ENCODE results near the gene ADGRL3.

The ADGRL3 gene

GRCh38 chr4:61478340-61478739, 278.2 kb downstream of the ADGRL3 start:
- Histone ChIP-seq H3K4me1 (ENCODE audit: insufficient read depth, low read length, severe bottlenecking) (no peaks in the 10 kb centered on the region), H3K4me2 (ENCODE audit: low read length) (no peak overlapping the region), H4K20me1 (ENCODE audit: insufficient read depth, low read length) (no peaks in the 10 kb centered on the region), H3K36me3 (ENCODE audit: insufficient read depth, low read length) (no peaks in the 10 kb centered on the region), H3K27me3 (ENCODE audit: insufficient read depth, low read length) (no peaks in the 10 kb centered on the region), H3K4me3 (ENCODE audit: low read depth, low read length, poor library complexity, severe bottlenecking) (no peak overlapping the region), H2AFZ (ENCODE audit: low read length) (no peak overlapping the region), H3K9me3 (ENCODE audit: low read length) (no peaks in the 10 kb centered on the region), H3K9ac (ENCODE audit: low read length) (no peak overlapping the region), H3F3A (ENCODE audit: insufficient read depth, low read length) (no peaks in the 10 kb centered on the region), H3K27ac (ENCODE audit: low read depth, low read length, poor library complexity, severe bottlenecking) (no peak overlapping the region), H3K9me2 (ENCODE audit: low read depth, low read length) (no peaks in the 10 kb centered on the region), H3K79me2 (ENCODE audit: insufficient read depth, low read length) (no peaks in the 10 kb centered on the region)
- TF ChIP-seq CTCF (IDR thresholded peaks at IDR 0.05; ENCODE audit: low read length) (no peak), EZH2 (IDR thresholded peaks at IDR 0.05; ENCODE audit: borderline replicate concordance, low read length) (no peak)

- no peaks in the 10 kb centered on the region for H3F3A ChIP-seq (ENCODE audit: insufficient read depth, low read length)
These were observed 284.9 kb downstream of the ADGRL3 start for GRCh38 chr4:61485056-61485455.

GRCh38 chr4:61489927-61490326, 289.8 kb downstream of the ADGRL3 start:
- H3K4me3 ChIP-seq (ENCODE audit: low read depth, low read length, poor library complexity, severe bottlenecking), result no peak overlapping the region
- H3K9me3 ChIP-seq (ENCODE audit: low read length), result no peaks in the 10 kb centered on the region
- H4K20me1 ChIP-seq (ENCODE audit: insufficient read depth, low read length), result no peaks in the 10 kb centered on the region
- no peaks in the 10 kb centered on the region for H3K27me3 ChIP-seq (ENCODE audit: insufficient read depth, low read length)
- H3K9me2 ChIP-seq (ENCODE audit: low read depth, low read length), result no peaks in the 10 kb centered on the region
- H2AFZ ChIP-seq (ENCODE audit: low read length), result no peak overlapping the region
- no peaks in the 10 kb centered on the region for H3K79me2 ChIP-seq (ENCODE audit: insufficient read depth, low read length)
- H3K27ac ChIP-seq (ENCODE audit: low read depth, low read length, poor library complexity, severe bottlenecking), result no peak overlapping the region
- no peaks in the 10 kb centered on the region for H3K4me1 ChIP-seq (ENCODE audit: insufficient read depth, low read length, severe bottlenecking)
- no peak overlapping the region for H3K9ac ChIP-seq (ENCODE audit: low read length)
- no peak for TF ChIP-seq CTCF (IDR thresholded peaks at IDR 0.05; ENCODE audit: low read length)
- TF ChIP-seq EZH2 (IDR thresholded peaks at IDR 0.05; ENCODE audit: borderline replicate concordance, low read length), result no peak
- no peak overlapping the region for H3K4me2 ChIP-seq (ENCODE audit: low read length)
- no peaks in the 10 kb centered on the region for H3F3A ChIP-seq (ENCODE audit: insufficient read depth, low read length)
- no peaks in the 10 kb centered on the region for H3K36me3 ChIP-seq (ENCODE audit: insufficient read depth, low read length)

More at GRCh38 chr4:61485056-61485455, 284.9 kb downstream of the ADGRL3 start:
- Histone ChIP-seq H3K27ac (ENCODE audit: low read depth, low read length, poor library complexity, severe bottlenecking) (no peak overlapping the region), H2AFZ (ENCODE audit: low read length) (no peak overlapping the region), H3K9me3 (ENCODE audit: low read length) (no peaks in the 10 kb centered on the region), H3K79me2 (ENCODE audit: insufficient read depth, low read length) (no peaks in the 10 kb centered on the region), H3K27me3 (ENCODE audit: insufficient read depth, low read length) (no peaks in the 10 kb centered on the region), H3K9ac (ENCODE audit: low read length) (no peak overlapping the region), H3K36me3 (ENCODE audit: insufficient read depth, low read length) (no peaks in the 10 kb centered on the region), H3K4me2 (ENCODE audit: low read length) (no peak overlapping the region), H4K20me1 (ENCODE audit: insufficient read depth, low read length) (no peaks in the 10 kb centered on the region), H3K9me2 (ENCODE audit: low read depth, low read length) (no peaks in the 10 kb centered on the region), H3K4me1 (ENCODE audit: insufficient read depth, low read length, severe bottlenecking) (no peaks in the 10 kb centered on the region), H3K4me3 (ENCODE audit: low read depth, low read length, poor library complexity, severe bottlenecking) (no peak overlapping the region)
- TF ChIP-seq EZH2 (IDR thresholded peaks at IDR 0.05; ENCODE audit: borderline replicate concordance, low read length), result no peak
- TF ChIP-seq CTCF (IDR thresholded peaks at IDR 0.05; ENCODE audit: low read length), result no peak

Data from OCI-LY1 (cell line).